Measurements from ENCODE around the gene ST6GAL1.

DNA sequence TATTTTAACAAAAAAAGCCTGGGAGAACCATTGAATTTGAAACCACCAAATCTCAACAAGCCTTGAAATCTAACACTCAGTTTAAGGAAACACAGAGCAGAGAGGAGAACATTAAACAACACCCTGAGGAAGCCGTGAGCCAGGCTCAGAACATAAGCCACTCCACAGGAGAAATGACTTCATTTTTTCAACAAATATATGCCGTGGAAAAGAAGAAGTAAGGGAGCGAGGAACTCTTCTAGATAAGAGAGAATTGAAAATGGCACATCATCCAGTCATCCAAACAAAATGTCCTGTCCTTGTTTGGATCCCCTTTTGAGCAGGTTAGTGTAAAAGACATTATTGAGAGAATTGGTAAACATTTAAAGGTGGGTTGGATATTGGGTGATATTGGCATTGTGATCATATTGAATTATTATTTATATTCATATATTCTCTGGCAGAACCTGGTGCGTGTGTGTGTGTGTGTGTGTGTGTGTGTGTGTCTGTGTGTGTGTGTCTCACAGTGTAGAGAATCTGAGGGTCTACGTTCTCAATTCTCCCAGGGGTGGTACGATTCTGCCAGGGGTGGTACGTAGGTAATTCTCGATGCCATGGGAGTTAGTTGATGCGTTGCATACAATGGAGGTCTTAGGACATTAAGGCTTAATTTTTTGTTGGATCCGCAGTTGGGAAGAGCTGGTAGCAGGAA, 94.4 kb downstream of the ST6GAL1 start:
- TF ChIP-seq, protein P1, sequence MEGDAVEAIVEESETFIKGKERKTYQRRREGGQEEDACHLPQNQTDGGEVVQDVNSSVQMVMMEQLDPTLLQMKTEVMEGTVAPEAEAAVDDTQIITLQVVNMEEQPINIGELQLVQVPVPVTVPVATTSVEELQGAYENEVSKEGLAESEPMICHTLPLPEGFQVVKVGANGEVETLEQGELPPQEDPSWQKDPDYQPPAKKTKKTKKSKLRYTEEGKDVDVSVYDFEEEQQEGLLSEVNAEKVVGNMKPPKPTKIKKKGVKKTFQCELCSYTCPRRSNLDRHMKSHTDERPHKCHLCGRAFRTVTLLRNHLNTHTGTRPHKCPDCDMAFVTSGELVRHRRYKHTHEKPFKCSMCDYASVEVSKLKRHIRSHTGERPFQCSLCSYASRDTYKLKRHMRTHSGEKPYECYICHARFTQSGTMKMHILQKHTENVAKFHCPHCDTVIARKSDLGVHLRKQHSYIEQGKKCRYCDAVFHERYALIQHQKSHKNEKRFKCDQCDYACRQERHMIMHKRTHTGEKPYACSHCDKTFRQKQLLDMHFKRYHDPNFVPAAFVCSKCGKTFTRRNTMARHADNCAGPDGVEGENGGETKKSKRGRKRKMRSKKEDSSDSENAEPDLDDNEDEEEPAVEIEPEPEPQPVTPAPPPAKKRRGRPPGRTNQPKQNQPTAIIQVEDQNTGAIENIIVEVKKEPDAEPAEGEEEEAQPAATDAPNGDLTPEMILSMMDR (IDR thresholded peaks at IDR 0.05), result no peak
- no peak for TF ChIP-seq POLR2A (IDR thresholded peaks at IDR 0.05)
- TF ChIP-seq EP300 (IDR thresholded peaks at IDR 0.05), result no peak
- TF ChIP-seq POLR2AphosphoS5 (IDR thresholded peaks at IDR 0.05), result no peak

Data from upper lobe of left lung (tissue), 4 donors.